ENCODE measurements around the gene VEZT. TPM values are rescaled to one million over a fixed set of nuclear protein-coding genes. Genes with fewer than 3 reads are reported as not detected.

Gene VEZT
- total and polyA plus RNA-seq, 9 of the 15 experiments (the other 6 are each of a cell fraction or from before 2014, with no cell fraction given): 16.1 to 61.5 (median 32.6) TPM

DNA sequence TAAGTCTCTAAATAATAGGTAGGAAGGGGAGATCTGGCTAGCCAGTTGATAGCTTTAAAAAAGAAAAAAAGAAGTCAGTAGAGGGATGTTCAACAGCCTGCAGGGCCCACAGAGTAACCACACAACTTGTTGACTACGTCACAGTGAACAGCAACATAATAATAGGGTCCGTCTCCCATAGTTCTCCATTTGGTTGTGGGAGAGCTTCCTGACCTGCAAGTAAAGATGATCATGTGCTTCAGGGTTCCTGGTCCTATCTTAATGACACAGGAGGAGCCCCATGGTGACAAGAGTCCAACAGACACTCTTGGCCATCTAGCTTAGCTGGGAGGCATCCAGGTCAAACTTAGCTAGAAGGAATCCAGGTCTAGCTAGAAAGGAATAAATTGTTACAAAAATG is 36.5 kb upstream of the VEZT start (continued):
- TF ChIP-seq, protein P1, sequence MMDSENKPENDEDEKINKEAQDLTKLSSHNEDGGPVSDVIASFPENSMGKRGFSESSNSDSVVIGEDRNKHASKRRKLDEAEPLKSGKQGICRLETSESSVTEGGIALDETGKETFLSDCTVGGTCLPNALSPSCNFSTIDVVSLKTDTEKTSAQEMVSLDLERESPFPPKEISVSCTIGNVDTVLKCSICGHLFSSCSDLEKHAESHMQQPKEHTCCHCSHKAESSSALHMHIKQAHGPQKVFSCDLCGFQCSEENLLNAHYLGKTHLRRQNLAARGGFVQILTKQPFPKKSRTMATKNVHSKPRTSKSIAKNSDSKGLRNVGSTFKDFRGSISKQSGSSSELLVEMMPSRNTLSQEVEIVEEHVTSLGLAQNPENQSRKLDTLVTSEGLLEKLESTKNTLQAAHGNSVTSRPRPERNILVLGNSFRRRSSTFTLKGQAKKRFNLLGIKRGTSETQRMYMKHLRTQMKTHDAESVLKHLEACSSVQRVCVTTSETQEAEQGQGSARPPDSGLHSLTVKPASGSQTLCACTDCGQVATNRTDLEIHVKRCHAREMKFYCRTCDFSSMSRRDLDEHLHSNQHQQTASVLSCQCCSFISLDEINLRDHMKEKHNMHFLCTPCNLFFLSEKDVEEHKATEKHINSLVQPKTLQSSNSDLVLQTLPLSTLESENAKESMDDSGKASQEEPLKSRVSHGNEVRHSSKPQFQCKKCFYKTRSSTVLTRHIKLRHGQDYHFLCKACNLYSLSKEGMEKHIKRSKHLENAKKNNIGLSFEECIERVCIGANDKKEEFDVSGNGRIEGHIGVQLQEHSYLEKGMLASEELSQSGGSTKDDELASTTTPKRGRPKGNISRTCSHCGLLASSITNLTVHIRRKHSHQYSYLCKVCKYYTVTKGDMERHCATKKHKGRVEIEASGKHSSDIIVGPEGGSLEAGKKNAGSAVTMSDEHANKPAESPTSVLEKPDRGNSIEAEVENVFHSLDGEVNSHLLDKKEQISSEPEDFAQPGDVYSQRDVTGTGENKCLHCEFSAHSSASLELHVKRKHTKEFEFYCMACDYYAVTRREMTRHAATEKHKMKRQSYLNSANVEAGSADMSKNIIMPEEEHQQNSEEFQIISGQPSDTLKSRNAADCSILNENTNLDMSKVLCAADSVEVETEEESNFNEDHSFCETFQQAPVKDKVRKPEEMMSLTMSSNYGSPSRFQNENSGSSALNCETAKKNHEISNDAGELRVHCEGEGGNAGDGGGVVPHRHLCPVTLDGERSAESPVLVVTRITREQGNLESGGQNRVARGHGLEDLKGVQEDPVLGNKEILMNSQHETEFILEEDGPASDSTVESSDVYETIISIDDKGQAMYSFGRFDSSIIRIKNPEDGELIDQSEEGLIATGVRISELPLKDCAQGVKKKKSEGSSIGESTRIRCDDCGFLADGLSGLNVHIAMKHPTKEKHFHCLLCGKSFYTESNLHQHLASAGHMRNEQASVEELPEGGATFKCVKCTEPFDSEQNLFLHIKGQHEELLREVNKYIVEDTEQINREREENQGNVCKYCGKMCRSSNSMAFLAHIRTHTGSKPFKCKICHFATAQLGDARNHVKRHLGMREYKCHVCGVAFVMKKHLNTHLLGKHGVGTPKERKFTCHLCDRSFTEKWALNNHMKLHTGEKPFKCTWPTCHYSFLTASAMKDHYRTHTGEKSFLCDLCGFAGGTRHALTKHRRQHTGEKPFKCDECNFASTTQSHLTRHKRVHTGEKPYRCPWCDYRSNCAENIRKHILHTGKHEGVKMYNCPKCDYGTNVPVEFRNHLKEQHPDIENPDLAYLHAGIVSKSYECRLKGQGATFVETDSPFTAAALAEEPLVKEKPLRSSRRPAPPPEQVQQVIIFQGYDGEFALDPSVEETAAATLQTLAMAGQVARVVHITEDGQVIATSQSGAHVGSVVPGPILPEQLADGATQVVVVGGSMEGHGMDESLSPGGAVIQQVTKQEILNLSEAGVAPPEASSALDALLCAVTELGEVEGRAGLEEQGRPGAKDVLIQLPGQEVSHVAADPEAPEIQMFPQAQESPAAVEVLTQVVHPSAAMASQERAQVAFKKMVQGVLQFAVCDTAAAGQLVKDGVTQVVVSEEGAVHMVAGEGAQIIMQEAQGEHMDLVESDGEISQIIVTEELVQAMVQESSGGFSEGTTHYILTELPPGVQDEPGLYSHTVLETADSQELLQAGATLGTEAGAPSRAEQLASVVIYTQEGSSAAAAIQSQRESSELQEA (IDR thresholded peaks at IDR 0.05; ENCODE audit: low read depth): no peak
- TF ChIP-seq ZNF830 (CRISPR knock-in tag; IDR thresholded peaks at IDR 0.05) (no peak), YY1 (IDR thresholded peaks at IDR 0.05; ENCODE audit: borderline replicate concordance in 1 of 3, control insufficient read depth in 1 of 3, extremely low read depth in 1 of 3, insufficient read depth in 3 of 3, insufficient read length in 1 of 3, insufficient replicate concordance in 2 of 3, low read depth in 1 of 3, low read length in 2 of 3) (no peak), CREB1 (IDR thresholded peaks at IDR 0.05) (peak; percentile 53), CREB1 (CRISPR knock-in tag; IDR thresholded peaks at IDR 0.05) (no peak), NFATC3 (IDR thresholded peaks at IDR 0.05) (no peak), PTBP1 (IDR thresholded peaks at IDR 0.05; ENCODE audit: low read depth, low read length) (no peak), CEBPB (tag; IDR thresholded peaks at IDR 0.05) (no peak), ELF1 (tag; IDR thresholded peaks at IDR 0.05) (no peak), U2AF2 (optimal IDR thresholded peaks at IDR 0.05; ENCODE audit: low read depth, low read length) (no peak), MTA3 (IDR thresholded peaks at IDR 0.05; ENCODE audit: borderline replicate concordance) (no peak), HMG20B (CRISPR knock-in tag; IDR thresholded peaks at IDR 0.05) (no peak), ZBTB1 (CRISPR knock-in tag; IDR thresholded peaks at IDR 0.05; ENCODE audit: borderline replicate concordance, low read depth) (no peak), MCM2 (IDR thresholded peaks at IDR 0.05; ENCODE audit: low read depth) (no peak), NCOA6 (IDR thresholded peaks at IDR 0.05) (no peak)
- TF ChIP-seq, protein P2, sequence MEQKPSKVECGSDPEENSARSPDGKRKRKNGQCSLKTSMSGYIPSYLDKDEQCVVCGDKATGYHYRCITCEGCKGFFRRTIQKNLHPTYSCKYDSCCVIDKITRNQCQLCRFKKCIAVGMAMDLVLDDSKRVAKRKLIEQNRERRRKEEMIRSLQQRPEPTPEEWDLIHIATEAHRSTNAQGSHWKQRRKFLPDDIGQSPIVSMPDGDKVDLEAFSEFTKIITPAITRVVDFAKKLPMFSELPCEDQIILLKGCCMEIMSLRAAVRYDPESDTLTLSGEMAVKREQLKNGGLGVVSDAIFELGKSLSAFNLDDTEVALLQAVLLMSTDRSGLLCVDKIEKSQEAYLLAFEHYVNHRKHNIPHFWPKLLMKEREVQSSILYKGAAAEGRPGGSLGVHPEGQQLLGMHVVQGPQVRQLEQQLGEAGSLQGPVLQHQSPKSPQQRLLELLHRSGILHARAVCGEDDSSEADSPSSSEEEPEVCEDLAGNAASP (IDR thresholded peaks at IDR 0.05): no peak
- TF ChIP-seq, protein P3, sequence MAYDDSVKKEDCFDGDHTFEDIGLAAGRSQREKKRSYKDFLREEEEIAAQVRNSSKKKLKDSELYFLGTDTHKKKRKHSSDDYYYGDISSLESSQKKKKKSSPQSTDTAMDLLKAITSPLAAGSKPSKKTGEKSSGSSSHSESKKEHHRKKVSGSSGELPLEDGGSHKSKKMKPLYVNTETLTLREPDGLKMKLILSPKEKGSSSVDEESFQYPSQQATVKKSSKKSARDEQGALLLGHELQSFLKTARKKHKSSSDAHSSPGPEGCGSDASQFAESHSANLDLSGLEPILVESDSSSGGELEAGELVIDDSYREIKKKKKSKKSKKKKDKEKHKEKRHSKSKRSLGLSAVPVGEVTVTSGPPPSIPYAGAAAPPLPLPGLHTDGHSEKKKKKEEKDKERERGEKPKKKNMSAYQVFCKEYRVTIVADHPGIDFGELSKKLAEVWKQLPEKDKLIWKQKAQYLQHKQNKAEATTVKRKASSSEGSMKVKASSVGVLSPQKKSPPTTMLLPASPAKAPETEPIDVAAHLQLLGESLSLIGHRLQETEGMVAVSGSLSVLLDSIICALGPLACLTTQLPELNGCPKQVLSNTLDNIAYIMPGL (CRISPR knock-in tag; IDR thresholded peaks at IDR 0.05): no peak
- TF ChIP-seq, protein P4, sequence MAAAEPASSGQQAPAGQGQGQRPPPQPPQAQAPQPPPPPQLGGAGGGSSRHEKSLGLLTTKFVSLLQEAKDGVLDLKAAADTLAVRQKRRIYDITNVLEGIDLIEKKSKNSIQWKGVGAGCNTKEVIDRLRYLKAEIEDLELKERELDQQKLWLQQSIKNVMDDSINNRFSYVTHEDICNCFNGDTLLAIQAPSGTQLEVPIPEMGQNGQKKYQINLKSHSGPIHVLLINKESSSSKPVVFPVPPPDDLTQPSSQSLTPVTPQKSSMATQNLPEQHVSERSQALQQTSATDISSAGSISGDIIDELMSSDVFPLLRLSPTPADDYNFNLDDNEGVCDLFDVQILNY (CRISPR knock-in tag; IDR thresholded peaks at IDR 0.05): no peak

All from K562 (cell line).